Fibroblast of skin of left quadriceps (primary cell): ENCODE data around the gene KCNAB2.

Source experiments
- DNase-seq, 2 experiments: peaks; one replicate each; pipeline ENCODE4 v3.0.0-alpha.2; 2013; ENCODE audit warnings: low read depth in 2 of 2

The KCNAB2 gene

DNA sequence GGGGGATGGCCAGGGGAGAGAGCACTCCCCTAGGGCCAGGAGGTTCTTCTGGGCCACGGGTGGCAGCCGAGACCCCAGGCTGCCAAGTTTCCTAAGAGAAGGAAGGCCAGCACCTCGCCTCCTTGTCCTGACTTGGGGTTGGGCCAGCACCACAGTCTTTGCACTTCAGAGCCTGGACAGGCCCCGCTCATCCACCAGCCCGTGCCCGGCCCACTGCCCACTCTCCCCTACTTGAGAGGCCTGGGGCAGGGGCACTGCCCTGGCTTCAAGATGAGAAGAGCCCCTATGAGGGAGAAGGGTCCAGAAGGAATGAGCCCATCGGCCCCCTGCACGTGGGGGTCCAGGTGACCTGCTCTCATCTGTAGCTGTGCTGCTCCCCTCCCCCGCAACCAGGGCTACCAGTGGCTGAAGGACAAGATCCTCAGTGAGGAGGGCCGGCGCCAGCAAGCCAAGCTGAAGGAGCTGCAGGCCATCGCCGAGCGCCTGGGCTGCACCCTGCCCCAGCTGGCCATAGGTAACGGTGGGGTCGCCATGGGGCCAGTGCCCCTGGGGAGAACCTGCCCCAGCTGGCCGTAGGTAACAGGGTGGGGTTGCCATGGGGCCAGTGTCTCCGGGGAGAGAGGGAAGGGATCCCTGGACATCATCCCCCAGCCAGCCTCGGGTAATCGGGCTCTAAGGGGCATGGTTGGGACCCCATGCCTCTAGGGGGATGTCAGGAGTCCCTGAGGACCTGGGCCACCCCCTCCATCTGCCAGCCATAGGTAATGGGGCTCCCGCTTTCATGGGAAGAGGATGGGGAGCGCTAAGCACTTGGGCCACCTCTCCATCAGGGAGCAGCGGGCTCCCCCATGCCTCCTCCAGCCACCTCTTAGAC, 50.8 kb downstream of the KCNAB2 start:
- no peak for DNase-seq

DNA sequence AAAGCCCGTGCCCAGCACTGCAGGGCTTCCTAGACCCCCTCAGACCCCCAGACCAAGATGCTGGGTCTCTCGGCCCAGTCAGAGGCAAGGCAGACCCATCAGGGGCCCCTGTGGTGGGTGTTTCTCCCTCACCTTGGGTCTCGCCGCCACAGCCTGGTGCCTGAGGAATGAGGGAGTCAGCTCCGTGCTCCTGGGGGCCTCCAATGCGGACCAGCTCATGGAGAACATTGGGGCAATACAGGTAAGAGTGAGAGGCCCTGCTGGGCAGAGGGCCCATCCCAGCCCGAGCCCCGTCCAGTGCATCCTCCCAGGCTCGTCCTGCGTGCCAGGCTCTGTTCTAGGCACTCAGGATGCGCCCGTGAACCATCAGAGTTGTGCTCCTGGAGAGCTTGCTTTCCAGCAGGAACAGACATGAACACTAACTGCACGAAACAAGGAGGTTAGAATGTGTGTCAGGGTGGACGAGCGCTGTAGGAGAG, 51.5 kb downstream of the KCNAB2 start:
- no peak for DNase-seq

DNA sequence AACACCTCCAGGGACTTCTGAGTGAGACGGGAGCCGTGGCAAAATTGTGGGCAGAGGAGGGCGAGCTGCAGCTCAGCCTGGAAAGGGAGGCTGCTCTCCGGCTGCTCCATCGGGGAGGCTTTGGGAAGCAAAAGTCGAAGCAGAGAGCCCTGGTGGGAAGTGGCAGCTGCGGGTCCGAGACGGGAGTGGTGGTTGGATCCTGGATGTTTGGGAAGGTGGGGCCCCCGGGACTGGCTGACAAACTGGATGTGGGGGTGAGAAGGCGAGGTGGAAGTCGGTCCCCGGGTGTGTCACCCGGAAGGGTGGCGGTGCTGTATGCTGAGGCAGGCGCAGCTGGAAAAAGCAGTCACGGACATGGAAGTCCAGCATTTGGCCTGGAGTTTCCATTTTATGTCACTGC, 52.1 kb downstream of the KCNAB2 start:
- DNase-seq, result no peak

DNA sequence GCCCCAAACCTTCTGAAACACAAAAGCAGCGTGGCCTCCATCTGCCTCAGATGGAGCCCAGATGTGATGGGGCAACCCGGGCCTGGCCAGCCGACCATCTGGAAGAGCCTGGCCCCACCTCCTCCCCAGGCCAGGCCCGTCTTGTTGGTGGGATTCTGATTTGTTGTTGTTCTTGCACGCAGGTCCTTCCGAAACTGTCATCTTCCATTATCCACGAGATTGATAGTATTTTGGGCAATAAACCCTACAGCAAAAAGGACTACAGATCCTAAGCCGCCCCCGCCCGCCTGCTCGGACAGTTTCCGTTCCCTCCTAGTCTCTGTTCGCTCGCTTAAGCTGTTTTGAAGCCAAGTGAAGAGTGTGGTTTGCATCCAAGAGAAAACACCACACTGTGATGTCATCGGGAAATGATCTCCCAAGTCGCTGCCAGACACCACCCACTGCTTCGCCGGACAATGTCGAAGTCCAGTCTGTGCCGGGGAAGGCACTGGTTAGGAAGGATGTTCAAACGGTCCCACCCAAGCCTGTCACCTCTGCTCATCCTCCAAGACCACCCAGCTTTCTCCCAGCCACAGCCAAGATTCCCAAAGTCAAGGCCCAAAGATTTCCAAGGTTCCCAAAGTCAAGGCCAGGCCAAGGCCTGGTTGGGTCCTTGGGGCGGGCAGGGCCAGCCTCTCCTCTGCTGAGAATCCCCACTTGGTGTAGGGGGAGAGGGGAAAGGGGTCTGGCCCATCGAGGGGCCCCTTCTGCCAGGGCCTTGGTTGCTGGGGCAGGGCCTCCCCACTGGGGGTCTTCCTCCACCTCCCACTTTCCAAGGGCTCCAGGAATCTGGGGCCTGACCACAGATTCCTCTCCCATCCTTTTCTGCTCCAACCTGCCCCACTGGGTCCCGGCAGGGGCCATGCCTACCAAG, 52.9 kb downstream of the KCNAB2 start:
- no peak for DNase-seq

DNA sequence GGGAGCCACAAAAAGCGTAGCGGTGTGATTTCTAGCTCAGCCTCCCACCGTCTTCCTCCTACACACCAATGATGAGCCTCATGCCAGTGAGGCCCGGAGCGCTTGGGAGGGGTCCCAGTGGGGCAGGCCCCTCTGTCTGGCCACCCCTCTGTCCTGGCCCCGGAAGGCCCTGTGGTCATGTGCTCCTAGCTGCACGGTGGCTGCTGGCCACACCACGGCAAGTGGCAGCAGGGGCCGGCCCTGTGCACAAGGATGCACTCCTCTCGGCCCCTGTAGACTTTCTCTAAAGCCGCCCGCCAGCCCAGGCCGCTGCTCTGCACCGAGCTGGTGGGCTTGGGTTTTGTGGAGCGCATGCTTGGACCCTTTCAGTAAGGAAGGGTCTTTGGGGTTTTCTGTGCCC, 53.6 kb downstream of the KCNAB2 start:
- DNase-seq, result no peak

DNA sequence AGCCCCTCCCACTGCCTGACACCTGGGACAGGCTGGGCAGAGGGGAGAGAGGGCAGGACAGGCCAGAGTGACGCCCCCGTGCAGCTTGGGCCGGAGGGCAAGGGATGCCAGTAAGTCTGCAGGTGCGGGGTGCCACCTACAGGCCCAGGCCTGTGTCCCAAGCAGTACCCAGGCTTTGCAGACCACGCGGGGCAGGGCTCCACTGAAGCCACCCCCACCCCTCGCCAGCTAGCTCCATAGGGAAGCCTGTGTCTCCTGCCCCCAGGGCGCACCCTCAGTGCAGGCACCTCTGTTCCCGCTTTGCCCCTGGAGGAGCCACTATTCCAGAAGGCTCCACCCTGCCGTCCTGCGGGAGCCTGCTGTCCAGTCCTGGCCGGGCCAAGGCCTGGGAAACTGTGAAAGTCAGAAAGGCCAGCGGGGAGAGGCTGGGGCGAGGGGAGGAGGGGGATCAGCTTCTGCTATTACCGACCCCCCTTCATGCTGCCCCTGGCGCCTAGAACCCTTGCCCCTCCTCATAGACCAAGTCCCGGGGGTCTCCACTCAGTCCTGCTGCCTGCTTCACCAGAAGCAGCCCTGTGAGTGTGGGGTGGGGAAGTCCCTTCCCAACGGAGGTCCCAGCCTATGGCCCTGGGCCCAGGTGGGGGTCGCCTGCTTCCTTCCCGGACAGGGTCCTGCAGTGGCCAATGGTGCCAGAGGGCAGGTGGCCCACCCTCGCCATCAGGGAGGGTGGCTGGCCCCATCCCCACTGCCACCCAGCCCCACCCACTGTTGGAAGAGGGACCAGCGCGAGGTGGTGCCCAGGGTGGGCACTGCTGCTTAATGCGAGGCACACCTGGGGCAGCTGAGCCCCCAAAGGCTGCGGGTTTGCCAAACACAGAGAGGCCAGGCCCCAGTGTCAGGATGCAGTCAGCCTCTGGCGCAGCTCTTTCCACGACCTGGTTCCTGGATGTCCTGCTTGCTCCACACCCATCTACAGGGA, 54.4 kb downstream of the KCNAB2 start:
- DNase-seq, result no peak

DNA sequence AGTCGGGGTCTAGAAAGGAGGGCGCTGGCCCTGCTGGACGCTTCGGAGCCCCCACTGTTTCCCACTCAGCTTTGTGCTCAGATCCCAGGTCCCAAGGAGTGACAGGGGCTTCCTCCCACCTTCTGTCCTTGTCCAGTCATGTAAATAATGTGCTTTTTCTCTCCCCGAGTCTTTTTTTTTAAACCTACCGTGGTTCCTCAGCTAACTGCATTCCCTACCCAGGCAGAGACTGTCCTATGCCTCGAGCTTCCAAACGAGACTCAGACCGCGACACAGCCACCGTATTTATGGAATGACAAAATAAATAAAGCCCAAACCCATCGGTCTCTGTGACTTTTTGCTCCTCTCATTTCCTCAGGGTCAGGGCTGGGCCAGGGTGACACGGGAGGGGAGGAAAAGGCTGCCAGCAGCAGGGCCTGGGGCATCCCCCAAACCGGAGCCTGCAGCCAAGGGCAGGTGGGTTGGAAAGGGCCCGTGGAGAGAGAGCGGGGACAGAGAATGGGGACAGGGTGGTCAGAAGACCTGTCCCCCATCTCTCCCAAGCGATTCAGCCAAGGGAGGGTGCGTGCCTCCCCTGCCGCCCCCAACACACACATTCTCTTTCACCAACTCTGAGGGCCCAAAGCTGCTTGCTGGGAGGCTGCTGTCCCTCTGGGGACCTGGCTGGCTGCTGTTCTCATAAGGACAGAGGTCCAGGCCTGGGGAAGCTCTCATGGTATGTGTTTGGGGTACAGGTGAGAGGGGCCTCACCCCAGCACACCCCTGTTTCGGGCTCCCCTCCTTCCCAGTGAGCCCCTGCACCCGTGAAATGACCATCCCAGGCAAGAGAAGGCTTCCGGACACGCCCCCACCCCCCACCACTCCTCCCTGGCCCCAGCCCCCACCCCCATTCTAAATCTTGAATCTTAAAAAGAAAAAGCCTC, 55.4 kb downstream of the KCNAB2 start:
- no peak for DNase-seq

DNA sequence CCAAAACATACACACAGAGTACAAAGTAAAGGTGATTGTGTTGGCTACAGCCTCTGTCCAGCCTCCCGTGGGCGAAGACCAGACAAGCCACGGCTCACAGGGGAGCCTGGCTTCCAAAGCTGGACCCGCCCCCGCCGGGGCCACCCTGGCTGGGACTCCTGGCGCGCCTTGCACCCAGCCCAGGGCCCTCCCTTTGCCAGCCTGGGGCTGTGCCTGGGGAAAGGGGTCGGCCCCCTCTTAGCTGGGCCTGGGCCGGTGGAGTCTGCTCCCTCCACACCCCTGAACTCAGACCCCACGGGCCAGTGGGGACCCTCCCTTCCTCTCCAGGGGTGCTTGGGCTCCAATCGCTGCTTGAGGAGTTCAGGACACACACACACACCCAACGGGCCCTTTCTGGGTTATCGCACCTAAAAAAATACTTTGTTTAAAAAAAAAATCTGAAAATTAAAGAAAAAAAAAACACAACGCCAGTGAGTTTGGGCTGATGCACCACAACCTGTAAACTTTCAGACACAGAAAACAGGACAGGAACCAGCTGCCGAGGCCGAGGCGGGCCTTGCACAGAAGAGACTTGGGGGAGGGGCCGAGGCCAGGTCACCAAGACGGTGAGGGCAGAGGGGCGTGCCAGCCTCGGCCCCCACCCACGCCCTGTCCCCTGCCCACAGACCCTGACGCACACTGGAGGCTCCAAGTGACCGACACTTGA, 56.3 kb downstream of the KCNAB2 start:
- DNase-seq, result no peak

GRCh38 chr1:6102532-6102845, 56.8 kb downstream of the KCNAB2 start:
- DNase-seq, result no peak

GRCh38 chr1:6103111-6103853, 57.6 kb downstream of the KCNAB2 start:
- no peak for DNase-seq

GRCh38 chr1:6103854-6104530, 58.3 kb downstream of the KCNAB2 start:
- DNase-seq, result no peak

GRCh38 chr1:6104631-6105030, 58.9 kb downstream of the KCNAB2 start:
- no peak for DNase-seq

GRCh38 chr1:6105218-6105679, 59.6 kb downstream of the KCNAB2 start:
- DNase-seq, result no peak

GRCh38 chr1:6105763-6106162, 60.1 kb downstream of the KCNAB2 start:
- no peak for DNase-seq

DNA sequence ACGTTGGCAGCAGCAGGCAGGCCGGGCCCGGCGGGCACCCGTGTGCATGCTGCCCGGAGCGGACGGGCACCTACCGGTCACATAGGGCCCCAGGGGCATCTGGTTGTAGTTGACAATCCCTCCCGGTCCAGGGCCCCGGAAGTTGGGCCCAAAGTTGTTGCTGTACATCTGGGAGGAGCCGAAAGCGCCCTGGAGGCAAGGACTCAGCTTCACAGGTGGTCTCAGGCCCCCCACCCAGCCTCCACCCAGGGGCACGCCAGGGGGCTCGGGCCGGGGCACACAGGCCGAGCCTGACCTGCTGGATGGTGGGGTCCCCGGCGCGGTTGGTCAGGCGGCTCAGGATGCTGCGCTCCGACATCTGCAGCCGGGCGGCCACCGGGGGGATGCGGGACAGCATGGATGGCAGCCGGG, 60.6 kb downstream of the KCNAB2 start:
- no peak for DNase-seq

DNA sequence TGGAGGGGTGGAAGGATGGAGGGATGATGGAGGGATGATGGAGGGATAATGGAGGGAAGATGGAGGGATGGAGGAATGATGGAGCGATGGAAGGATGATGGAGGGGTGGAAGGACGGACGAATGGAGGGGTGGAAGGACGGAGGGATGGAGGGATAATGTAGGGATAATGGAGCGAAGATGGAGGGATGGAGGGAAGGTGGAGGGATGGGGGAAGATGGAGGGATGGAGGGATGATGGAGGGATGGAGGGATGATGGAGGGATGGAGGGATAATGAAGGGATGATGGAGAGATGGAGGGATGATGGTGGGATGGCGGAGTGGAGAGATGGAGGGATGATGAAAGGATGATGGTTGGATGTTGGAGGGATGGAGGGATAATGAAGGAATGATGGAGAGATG, 61.3 kb downstream of the KCNAB2 start:
- no peak for DNase-seq

GRCh38 chr1:6107409-6108356, 62.0 kb downstream of the KCNAB2 start:
- DNase-seq, result no peak
